Suprapubic skin (tissue), 4 donors: Measurements from ENCODE around the gene SLC6A6.

Source experiments
- EP300 ChIP-seq: sonication (generic); formaldehyde crosslinking; IDR thresholded peaks from one replicate; pipeline ENCODE4 v1.6.1; 2017; ENCODE audit warnings: antibody characterized with exemption
- POLR2A ChIP-seq, 2 donors: fragments of 450-650 bp; IDR thresholded peaks; one replicate each; pipeline ENCODE4 v1.6.1; 2017; ENCODE audit warnings: antibody characterized with exemption in 2 of 2, mild to moderate bottlenecking in 2 of 2, moderate library complexity in 2 of 2
- POLR2AphosphoS5 ChIP-seq, 3 donors: sonication (generic); formaldehyde crosslinking; IDR thresholded peaks; one replicate each; pipeline ENCODE4 v1.6.1; 2017; ENCODE audit warnings: antibody characterized with exemption in 3 of 3
- TF ChIP-seq, protein P1 (sequence below), 2 donors: fragments of 200-600 bp in 1 of 2; fragments of 450-650 bp in 1 of 2; sonication (generic) in 1 of 2; IDR thresholded peaks; one replicate each; pipeline ENCODE4 v1.5.1; 2016 to 2019; ENCODE audit warnings: antibody characterized with exemption in 2 of 2, mild to moderate bottlenecking in 1 of 2, moderate library complexity in 1 of 2

- TF ChIP-seq, protein P1, sequence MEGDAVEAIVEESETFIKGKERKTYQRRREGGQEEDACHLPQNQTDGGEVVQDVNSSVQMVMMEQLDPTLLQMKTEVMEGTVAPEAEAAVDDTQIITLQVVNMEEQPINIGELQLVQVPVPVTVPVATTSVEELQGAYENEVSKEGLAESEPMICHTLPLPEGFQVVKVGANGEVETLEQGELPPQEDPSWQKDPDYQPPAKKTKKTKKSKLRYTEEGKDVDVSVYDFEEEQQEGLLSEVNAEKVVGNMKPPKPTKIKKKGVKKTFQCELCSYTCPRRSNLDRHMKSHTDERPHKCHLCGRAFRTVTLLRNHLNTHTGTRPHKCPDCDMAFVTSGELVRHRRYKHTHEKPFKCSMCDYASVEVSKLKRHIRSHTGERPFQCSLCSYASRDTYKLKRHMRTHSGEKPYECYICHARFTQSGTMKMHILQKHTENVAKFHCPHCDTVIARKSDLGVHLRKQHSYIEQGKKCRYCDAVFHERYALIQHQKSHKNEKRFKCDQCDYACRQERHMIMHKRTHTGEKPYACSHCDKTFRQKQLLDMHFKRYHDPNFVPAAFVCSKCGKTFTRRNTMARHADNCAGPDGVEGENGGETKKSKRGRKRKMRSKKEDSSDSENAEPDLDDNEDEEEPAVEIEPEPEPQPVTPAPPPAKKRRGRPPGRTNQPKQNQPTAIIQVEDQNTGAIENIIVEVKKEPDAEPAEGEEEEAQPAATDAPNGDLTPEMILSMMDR (IDR thresholded peaks at IDR 0.05): no peak
- TF ChIP-seq POLR2A (IDR thresholded peaks at IDR 0.05) (no peak), POLR2AphosphoS5 (IDR thresholded peaks at IDR 0.05) (no peak), EP300 (no peak)
Measured at GRCh38 chr3:14507305-14507741, 104.9 kb downstream of the SLC6A6 start.
